GM19452 (cell line): Measurements from ENCODE around the gene AWAT2.

Experiments
- ATAC-seq: cut with Tn5 transposase; IDR thresholded peaks from one replicate; pipeline ENCODE4 v1.9.1; 2021; ENCODE audit not compliant: unreplicated experiment

Gene AWAT2, protein sequence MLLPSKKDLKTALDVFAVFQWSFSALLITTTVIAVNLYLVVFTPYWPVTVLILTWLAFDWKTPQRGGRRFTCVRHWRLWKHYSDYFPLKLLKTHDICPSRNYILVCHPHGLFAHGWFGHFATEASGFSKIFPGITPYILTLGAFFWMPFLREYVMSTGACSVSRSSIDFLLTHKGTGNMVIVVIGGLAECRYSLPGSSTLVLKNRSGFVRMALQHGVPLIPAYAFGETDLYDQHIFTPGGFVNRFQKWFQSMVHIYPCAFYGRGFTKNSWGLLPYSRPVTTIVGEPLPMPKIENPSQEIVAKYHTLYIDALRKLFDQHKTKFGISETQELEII

GRCh38 chrX:70049925-70050324, at the start of gene AWAT2:
AWAT2 (minus strand) TSS chrX:70049938; CDS start chrX:70049932, 6 bp downstream.
- no peak for ATAC-seq

GRCh38 chrX:70096052-70096451, 46.3 kb upstream of the AWAT2 start:
- no peak for ATAC-seq

DNA sequence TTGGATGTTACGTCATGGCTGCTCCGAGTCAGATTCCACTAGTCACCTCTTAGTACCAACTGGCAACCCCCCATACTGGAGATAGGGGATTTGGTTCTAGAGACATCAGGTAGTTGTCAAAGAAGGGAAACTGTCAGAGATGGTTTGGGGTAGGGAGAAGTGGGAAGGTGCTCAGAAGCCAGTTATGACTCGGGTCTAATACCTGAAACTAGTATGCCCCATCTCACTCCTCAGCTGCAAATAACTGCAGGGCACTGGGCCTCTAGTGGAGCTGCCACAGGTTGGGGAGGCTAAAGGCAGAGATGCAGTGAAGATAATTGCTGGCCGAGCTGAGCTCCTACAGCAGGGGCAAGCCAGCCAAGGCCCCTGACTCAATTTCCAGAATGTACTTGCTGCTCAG, 42.5 kb upstream of the AWAT2 start:
- ATAC-seq, result no peak

- ATAC-seq, result no peak
Observed at GRCh38 chrX:70089604-70090297, 40.0 kb upstream of the AWAT2 start.

DNA sequence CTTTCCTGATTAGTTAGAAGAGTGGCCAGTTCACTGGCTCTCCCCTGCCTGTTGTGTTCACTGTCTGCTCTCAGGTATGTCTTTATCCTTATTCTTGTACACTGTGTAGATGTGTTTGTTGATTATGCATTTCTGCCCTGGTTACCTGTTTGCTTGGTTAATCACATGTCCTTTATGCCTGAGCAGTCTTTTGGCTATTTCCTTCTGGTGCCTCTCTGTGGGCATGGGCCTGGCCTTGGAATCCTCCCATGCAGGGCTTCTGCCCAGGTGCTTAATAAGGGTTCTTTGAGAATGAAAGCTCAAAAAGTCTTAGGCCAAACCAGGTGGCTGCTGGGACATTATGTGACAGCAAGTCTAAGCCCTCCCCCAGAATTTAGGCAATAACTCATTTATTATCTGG, 39.0 kb upstream of the AWAT2 start:
- ATAC-seq, result no peak

DNA sequence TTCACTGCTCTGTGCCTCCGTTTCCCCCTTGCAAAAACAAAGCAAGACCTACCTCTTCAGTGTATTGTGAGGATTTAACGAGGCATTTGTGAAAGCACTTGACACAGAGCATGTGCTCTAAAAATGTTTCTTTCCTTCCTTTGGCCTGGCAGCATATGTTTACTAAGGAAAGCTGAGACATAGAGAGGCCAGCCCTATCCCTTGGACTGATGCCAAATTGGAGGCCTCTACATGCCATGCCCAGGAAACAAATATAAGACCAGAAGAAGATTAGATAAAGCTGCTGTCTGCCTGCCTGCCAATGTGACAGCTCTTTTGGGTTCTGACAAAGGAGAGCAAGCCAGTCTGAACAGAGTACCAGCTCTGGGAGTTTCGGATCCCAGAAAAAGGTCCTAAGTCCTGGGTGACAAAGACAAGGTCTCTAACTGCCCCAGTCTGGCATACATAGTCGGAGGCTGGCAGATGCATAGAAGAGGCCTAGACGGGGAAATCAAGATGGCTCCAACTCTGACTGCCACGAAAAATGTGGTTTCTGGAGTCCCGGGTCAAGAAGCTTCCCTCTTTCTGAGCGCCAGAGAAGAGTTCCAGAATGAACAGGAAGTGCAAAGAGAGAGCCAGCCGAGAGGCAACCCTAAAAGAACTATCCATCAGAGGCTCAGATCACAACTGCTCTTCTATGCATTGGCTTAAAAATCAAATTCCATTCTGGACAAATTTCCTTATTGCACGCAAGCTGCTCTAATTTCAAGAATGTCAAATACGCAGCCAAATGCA, 38.3 kb upstream of the AWAT2 start:
- no peak for ATAC-seq

- no peak for ATAC-seq
Observed at GRCh38 chrX:70084592-70085240, 35.0 kb upstream of the AWAT2 start.

- ATAC-seq, result no peak
Observed at GRCh38 chrX:70082723-70083122, 33.0 kb upstream of the AWAT2 start.

- ATAC-seq, result no peak
Observed at GRCh38 chrX:70079870-70080269, 30.1 kb upstream of the AWAT2 start.

DNA sequence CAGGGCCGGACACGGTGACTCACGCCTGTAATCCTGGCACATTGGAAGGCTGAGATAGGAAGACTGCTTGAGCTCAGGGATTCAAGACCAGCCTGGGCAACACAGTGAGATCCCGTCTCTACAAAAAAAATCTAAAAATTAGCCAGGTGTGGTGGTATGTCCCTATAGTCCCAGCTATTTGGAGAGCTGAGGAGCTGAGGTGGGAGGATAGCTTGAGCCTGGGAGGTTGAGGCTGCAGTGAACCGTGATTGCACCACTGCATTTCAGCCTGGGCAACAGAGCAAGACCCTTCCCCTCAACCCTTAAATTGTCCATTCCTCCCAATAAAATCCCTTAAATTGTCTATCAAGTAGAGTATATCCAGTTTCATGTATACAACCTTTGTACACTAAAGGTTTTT, 29.6 kb upstream of the AWAT2 start:
- ATAC-seq, result no peak

- ATAC-seq, result no peak
Observed at GRCh38 chrX:70066646-70067045, 16.9 kb upstream of the AWAT2 start.

DNA sequence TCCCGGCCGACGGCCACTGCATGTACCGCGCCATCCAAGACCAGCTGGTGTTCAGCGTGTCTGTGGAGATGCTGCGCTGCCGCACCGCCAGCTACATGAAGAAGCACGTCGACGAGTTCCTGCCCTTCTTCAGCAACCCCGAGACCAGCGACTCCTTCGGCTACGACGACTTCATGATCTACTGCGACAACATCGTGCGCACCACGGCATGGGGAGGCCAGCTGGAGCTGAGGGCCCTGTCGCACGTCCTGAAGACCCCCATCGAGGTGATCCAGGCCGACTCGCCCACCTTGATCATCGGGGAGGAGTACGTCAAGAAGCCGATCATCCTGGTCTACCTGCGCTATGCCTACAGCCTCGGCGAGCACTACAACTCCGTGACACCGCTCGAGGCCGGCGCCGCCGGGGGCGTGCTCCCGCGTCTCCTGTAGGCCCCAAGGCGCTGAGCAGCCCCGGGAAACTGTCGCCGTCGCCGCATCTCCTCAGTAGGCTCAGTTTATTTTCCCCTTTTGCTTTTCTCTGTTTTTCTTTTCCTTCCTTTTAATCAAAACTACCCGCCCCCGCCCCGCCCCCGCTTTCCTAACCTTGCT, 13.3 kb upstream of the AWAT2 start:
- no peak for ATAC-seq

DNA sequence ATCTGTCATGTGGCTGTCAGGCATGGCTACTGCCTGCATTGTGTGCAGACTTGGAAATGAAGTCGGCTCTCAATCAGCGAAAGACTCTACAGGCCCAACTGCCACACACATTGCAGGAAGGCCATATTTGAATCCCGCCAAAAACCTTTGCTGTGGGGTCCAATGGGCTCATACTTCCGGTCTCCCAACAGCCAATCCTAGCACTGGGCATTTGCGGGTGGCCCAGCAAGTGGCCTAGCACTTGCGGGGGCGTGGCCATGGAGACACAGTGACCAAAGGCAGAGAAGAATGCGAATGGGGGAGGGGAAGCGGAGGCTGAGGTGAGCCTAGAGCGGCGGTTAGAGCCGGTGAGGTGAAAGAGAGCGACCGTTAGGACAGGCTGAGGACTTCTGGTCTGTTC, 12.3 kb upstream of the AWAT2 start, which contains the start of gene OTUD6A:
TSS of gene OTUD6A (plus strand) at position 382 of the 400 bp plus-strand sequence. CDS start 68 bp downstream, outside the sequence.
- no peak for ATAC-seq

GRCh38 chrX:70054391-70054790, 4.7 kb upstream of the AWAT2 start:
- ATAC-seq, result no peak

- no peak for ATAC-seq
Observed at GRCh38 chrX:70052895-70053615, 3.3 kb upstream of the AWAT2 start.

- ATAC-seq, result no peak
Observed at GRCh38 chrX:70049406-70049805, 332 bp downstream of the AWAT2 start.

DNA sequence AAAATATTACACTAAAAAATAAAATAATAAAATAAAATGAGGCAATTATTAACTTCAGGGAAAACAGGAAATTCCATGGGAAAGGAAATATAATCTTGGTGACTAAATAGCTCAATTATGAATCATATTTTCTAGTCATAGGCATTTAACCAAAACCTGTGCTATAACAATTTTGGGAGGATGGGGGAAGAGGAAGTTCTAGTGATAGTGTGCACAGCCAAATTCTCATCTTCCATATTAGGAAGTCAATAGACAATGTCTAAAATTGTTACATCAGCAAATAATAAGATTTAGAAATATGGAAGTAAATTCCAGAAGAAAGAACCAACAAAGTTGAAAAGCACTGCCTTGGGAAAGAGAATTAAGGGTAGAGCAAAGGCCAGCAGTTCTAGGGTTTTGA, 2.8 kb downstream of the AWAT2 start:
- ATAC-seq, result no peak

DNA sequence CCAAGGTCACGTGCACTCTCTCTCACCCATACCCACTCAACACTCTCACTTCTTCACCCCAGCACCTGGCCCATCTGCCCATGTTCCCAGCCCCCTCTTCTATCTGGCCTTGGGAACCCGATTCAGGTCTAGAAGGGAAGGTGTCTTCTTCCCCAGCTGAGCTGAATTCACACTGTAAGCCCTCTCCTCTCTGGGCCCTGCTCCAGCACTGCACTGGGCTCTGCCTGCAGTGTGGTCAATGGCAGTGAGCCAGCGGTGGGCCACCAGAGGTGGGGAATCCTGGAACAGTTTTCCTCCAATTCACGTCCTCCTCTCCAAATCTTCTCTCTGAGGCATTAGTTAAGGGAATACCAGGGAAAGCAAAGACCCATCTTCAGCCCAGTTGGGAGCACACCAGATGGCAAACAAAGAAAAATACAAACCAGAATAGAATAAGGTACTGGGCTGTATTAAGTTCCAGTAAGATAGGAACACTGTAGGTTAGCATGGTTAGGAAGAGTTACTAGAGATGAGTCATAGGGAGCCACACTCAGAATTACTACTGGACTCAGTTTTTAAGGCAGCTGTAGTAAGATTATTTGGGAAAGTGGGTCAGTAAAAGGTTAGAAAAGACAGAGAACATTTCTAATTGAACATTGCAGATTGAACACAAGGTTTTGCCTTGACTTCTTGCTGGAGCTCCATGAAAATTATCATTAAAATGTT, 5.0 kb downstream of the AWAT2 start:
- no peak for ATAC-seq

- no peak for ATAC-seq
Observed at GRCh38 chrX:70043685-70044084, 6.1 kb downstream of the AWAT2 start.
